Suprapubic skin (tissue), 3 donors: ENCODE data around the gene ARHGAP6.

Experiments
- POLR2A ChIP-seq, 2 donors: fragments of 450-650 bp; IDR thresholded peaks; one replicate each; pipeline ENCODE4 v1.6.1; 2017; ENCODE audit warnings: antibody characterized with exemption in 2 of 2, mild to moderate bottlenecking in 2 of 2, moderate library complexity in 2 of 2
- TF ChIP-seq, protein P1 (sequence below), 2 donors: fragments of 200-600 bp in 1 of 2; fragments of 450-650 bp in 1 of 2; sonication (generic) in 1 of 2; IDR thresholded peaks; one replicate each; pipeline ENCODE4 v1.5.1; 2016 to 2019; ENCODE audit warnings: antibody characterized with exemption in 2 of 2, mild to moderate bottlenecking in 1 of 2, moderate library complexity in 1 of 2

DNA sequence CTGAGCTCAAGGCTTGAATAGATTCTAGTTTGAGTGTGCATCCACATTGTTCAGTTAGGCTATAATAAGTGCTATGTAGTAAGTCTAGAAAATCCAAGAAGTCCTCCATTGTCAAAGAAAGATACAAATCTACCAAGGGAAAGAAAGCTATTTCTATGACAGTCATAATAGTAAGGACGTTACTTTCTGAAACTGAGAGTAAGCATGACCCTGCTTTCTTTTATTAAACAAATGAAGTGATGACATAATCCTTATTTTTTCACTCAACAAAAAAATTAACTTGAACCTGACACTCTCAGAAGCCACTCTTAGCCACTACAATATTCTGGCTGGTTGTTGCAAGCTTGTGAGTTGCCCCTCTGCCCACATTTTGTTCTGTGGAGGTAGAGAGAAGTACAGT, 406.3 kb downstream of the ARHGAP6 start:
- TF ChIP-seq, protein P1, sequence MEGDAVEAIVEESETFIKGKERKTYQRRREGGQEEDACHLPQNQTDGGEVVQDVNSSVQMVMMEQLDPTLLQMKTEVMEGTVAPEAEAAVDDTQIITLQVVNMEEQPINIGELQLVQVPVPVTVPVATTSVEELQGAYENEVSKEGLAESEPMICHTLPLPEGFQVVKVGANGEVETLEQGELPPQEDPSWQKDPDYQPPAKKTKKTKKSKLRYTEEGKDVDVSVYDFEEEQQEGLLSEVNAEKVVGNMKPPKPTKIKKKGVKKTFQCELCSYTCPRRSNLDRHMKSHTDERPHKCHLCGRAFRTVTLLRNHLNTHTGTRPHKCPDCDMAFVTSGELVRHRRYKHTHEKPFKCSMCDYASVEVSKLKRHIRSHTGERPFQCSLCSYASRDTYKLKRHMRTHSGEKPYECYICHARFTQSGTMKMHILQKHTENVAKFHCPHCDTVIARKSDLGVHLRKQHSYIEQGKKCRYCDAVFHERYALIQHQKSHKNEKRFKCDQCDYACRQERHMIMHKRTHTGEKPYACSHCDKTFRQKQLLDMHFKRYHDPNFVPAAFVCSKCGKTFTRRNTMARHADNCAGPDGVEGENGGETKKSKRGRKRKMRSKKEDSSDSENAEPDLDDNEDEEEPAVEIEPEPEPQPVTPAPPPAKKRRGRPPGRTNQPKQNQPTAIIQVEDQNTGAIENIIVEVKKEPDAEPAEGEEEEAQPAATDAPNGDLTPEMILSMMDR (IDR thresholded peaks at IDR 0.05) = no peak
- no peak for TF ChIP-seq POLR2A (IDR thresholded peaks at IDR 0.05)
